DOHH2 (cell line): Measurements from ENCODE around the gene MTHFSD.

Experiments
- H3F3A ChIP-seq: fragments of 200-600 bp; sonication (generic), shearing (Covaris generic); 2 replicates; pipeline ENCODE4 v1.6.0; 2016; ENCODE audit warnings: antibody characterized with exemption, mild to moderate bottlenecking; ENCODE audit not compliant: control insufficient read depth, insufficient read depth
- H3K27ac ChIP-seq: fragments of 200-600 bp; sonication (generic); 2 replicates; pipeline ENCODE4 v1.5.1; 2014; ENCODE audit warnings: low read depth, mild to moderate bottlenecking, low read length, moderate library complexity
- H3K27me3 ChIP-seq: fragments of 200-600 bp; sonication (generic); 2 replicates; pipeline ENCODE4 v1.6.1; 2014; ENCODE audit warnings: mild to moderate bottlenecking, low read length, mixed read lengths; ENCODE audit not compliant: control insufficient read depth
- H3K36me3 ChIP-seq: fragments of 200-600 bp; sonication (generic); 2 replicates; pipeline ENCODE4 v1.6.1; 2014; ENCODE audit warnings: mild to moderate bottlenecking, low read length, moderate library complexity, mixed read lengths; ENCODE audit not compliant: control insufficient read depth
- H3K4me1 ChIP-seq: fragments of 200-600 bp; sonication (generic); 2 replicates; pipeline ENCODE4 v1.6.1; 2014; ENCODE audit warnings: mild to moderate bottlenecking, low read length, mixed read lengths; ENCODE audit not compliant: control insufficient read depth
- H3K4me2 ChIP-seq: fragments of 200-600 bp; sonication (generic); 2 replicates; pipeline ENCODE4 v1.6.0; 2014; ENCODE audit warnings: mild to moderate bottlenecking, low read length, moderate library complexity
- H3K4me3 ChIP-seq: fragments of 200-600 bp; sonication (generic); 2 replicates; pipeline ENCODE4 v1.5.1; 2014; ENCODE audit warnings: mild to moderate bottlenecking, low read length, mixed read lengths
- H3K79me2 ChIP-seq: fragments of 200-600 bp; sonication (generic); 2 replicates; pipeline ENCODE4 v1.6.1; 2014; ENCODE audit warnings: mild to moderate bottlenecking, low read length, mixed read lengths; ENCODE audit not compliant: control insufficient read depth
- H3K9me2 ChIP-seq: fragments of 200-600 bp; sonication (generic); replicated peaks from 2 replicates; pipeline ENCODE4 v1.6.1; 2014; ENCODE audit warnings: mild to moderate bottlenecking, low read length, mixed read lengths; ENCODE audit not compliant: control insufficient read depth
- H3K9me3 ChIP-seq: fragments of 200-600 bp; sonication (generic); 2 replicates; pipeline ENCODE4 v1.6.1; 2014; ENCODE audit warnings: antibody characterized with exemption, low read length, mixed read lengths; ENCODE audit not compliant: control insufficient read depth, insufficient read depth
- H4K20me1 ChIP-seq: fragments of 200-600 bp; sonication (generic); 2 replicates; pipeline ENCODE4 v1.6.0; 2014; ENCODE audit warnings: low read depth, mild to moderate bottlenecking, antibody characterized with exemption, low read length, moderate library complexity; ENCODE audit not compliant: control insufficient read depth, insufficient read depth
- EZH2phosphoT487 ChIP-seq: fragments of 200-600 bp; sonication (generic); IDR thresholded peaks from 2 replicates; pipeline ENCODE4 v1.6.1; 2017; ENCODE audit warnings: borderline replicate concordance, mild to moderate bottlenecking, antibody characterized with exemption, low read length, moderate library complexity, mixed read lengths
- TF ChIP-seq, protein P1 (sequence below): fragments of 200-600 bp; sonication (generic); IDR thresholded peaks from one replicate; pipeline ENCODE4 v1.5.1; 2014; ENCODE audit warnings: antibody characterized with exemption, mild to moderate bottlenecking, low read depth, low read length; ENCODE audit not compliant: poor library complexity, severe bottlenecking

MTHFSD gene

DNA sequence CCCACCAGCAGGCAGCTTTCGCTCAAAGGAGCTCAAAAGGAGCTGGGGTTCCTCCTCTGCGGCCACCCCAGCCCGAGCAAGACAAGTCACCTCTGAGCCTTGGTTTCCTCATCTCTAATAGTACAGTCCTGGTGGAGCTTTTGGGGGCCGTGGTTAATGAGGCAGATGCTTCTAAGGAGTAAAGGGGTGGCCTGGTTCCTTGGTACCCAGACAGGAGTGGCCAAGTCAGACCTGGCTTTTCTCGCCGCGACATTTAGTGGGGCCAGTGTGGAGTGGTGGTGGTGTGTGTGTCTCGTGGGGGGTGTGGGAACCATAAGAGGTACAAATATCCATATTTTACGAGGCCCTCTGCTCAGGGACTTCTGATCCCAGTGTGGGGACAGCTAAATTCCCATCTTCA, 38.0 kb downstream of the MTHFSD start:
- Histone ChIP-seq H3K4me3 (no peak overlapping the region), H3K9me3 (no peaks in the 10 kb centered on the region), H4K20me1 (no peaks in the 10 kb centered on the region), H3K4me2 (no peak overlapping the region), H3K36me3 (no peaks in the 10 kb centered on the region), H3F3A (no peaks in the 10 kb centered on the region), H3K79me2 (no peaks in the 10 kb centered on the region), H3K27me3 (no peaks in the 10 kb centered on the region), H3K27ac (no peak overlapping the region), H3K4me1 (peaks cover 4% of the 10 kb centered on the region; the same call in 1 of the 2 replicates), H3K9me2 (no peaks in the 10 kb centered on the region)
- no peak for TF ChIP-seq EZH2phosphoT487
- TF ChIP-seq, protein P1, sequence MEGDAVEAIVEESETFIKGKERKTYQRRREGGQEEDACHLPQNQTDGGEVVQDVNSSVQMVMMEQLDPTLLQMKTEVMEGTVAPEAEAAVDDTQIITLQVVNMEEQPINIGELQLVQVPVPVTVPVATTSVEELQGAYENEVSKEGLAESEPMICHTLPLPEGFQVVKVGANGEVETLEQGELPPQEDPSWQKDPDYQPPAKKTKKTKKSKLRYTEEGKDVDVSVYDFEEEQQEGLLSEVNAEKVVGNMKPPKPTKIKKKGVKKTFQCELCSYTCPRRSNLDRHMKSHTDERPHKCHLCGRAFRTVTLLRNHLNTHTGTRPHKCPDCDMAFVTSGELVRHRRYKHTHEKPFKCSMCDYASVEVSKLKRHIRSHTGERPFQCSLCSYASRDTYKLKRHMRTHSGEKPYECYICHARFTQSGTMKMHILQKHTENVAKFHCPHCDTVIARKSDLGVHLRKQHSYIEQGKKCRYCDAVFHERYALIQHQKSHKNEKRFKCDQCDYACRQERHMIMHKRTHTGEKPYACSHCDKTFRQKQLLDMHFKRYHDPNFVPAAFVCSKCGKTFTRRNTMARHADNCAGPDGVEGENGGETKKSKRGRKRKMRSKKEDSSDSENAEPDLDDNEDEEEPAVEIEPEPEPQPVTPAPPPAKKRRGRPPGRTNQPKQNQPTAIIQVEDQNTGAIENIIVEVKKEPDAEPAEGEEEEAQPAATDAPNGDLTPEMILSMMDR: no peak

DNA sequence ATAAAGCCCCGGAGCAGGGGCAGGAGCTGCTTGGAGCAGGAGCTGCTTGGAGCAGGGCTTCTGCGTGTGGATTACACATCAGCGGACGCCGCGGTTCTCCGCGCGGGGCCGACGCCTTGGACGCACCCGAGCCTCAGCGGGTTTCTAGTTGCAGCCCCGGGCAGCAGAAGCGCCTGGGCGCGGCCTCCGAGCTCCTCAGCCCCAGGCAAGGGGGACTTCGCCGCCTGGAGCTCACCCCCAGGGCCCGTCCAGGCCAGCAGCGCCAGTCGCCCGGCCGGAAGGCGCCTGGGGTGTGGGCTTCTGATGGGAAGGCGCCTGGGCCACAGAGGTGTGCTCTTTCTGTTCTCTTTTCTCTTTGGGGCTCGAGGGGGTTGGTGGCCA, 38.4 kb downstream of the MTHFSD start:
- H3K79me2 ChIP-seq: no peaks in the 10 kb centered on the region
- H3K4me2 ChIP-seq: no peak overlapping the region
- H3K27me3 ChIP-seq: no peaks in the 10 kb centered on the region
- H3K4me3 ChIP-seq: no peak overlapping the region
- TF ChIP-seq EZH2phosphoT487: no peak
- TF ChIP-seq, protein P1: no peak
- no peaks in the 10 kb centered on the region for H3F3A ChIP-seq
- no peak overlapping the region for H3K27ac ChIP-seq
- no peaks in the 10 kb centered on the region for H3K9me3 ChIP-seq
- H3K4me1 ChIP-seq: peaks cover 4% of the 10 kb centered on the region; the same call in 1 of the 2 replicates
- no peaks in the 10 kb centered on the region for H4K20me1 ChIP-seq
- no peaks in the 10 kb centered on the region for H3K36me3 ChIP-seq
- no peaks in the 10 kb centered on the region for H3K9me2 ChIP-seq

DNA sequence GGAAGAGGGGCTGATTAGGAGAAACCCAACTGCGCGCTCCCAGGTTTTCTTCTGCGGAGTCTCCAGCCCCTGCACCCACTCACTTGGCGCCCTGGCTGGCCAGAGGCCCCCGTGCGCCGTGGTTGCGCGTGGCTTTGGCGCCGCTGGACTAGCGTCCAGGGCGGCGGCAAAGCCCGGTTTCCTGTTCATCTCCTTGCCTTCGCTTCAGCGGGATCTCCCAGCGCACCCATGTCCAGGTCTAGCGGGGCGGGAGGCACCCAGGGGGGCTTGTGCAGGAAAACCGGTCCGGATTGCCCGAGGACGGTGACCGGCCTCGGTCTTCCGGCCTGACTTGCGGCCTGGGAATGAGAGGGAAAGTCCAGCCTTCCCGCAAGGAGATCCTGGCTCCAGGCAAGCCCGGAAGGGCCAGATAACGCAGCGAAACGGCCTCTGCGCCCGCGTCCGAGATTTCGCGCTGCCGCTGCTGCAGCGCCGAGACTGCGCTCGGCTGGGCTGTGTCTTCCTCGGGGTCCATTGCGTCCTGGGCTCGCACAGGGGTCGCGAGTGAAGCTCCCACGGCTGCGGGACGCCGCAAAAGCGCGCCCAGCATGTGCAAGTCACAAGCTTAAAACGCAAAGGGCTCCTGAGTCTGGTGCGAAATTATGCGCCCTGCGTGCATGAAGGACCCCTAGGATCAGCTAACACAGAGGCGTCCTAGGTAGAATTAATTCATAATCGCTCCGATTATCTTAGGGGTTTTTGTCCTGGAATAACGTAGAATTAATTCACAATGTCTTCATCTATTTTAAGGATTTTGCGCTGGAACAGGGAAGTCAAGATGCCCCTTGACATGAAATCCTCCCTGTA, 39.0 kb downstream of the MTHFSD start:
- Histone ChIP-seq H3K9me2 (no peaks in the 10 kb centered on the region), H3K4me3 (no peak overlapping the region), H3K9me3 (no peaks in the 10 kb centered on the region), H3K79me2 (no peaks in the 10 kb centered on the region), H3K36me3 (no peaks in the 10 kb centered on the region), H3K4me2 (no peak overlapping the region), H4K20me1 (no peaks in the 10 kb centered on the region), H3K27ac (no peak overlapping the region), H3K4me1 (peaks cover 4% of the 10 kb centered on the region; the same call in 1 of the 2 replicates), H3K27me3 (no peaks in the 10 kb centered on the region), H3F3A (no peaks in the 10 kb centered on the region)
- TF ChIP-seq EZH2phosphoT487: no peak
- TF ChIP-seq, protein P1: no peak
